LoVo (cell line): Measurements from ENCODE around the gene RFX2.
"Not testable (repeated sequence)": the region's sequence is repeated elsewhere in the genome, so short reads cannot be mapped to it uniquely, and the experiment has no call there.

ENCODE experiments used
- DNase-seq: peaks from one replicate; pipeline ENCODE4 v3.0.0-alpha.2; 2016; ENCODE audit warnings: low spot score

Gene RFX2

GRCh38 chr19:6012426-6013170 is 97.7 kb downstream of the RFX2 start:
- no peak for DNase-seq

GRCh38 chr19:6011794-6012193 is 98.5 kb downstream of the RFX2 start:
- DNase-seq = no peak

- DNase-seq = no peak
Observed at GRCh38 chr19:6011206-6011605, 99.1 kb downstream of the RFX2 start.

GRCh38 chr19:6010107-6010506 is 100.2 kb downstream of the RFX2 start:
- no peak for DNase-seq

GRCh38 chr19:6007866-6008265 is 102.4 kb downstream of the RFX2 start:
- DNase-seq = no peak

GRCh38 chr19:6006896-6007295 is 103.4 kb downstream of the RFX2 start:
- DNase-seq = no peak

GRCh38 chr19:6006070-6006446 is 104.2 kb downstream of the RFX2 start:
- DNase-seq = not testable (repeated sequence)

GRCh38 chr19:6005321-6006069 is 104.8 kb downstream of the RFX2 start:
- DNase-seq = no peak

- no peak for DNase-seq
Observed at GRCh38 chr19:6003976-6004375, 106.3 kb downstream of the RFX2 start.

- no peak for DNase-seq
Observed at GRCh38 chr19:6002591-6002990, 107.7 kb downstream of the RFX2 start.

GRCh38 chr19:6000228-6000847 is 110.0 kb downstream of the RFX2 start:
- DNase-seq = no peak

GRCh38 chr19:5999693-6000092 is 110.6 kb downstream of the RFX2 start:
- no peak for DNase-seq

- DNase-seq = no peak
Observed at GRCh38 chr19:5997371-5997770, 112.9 kb downstream of the RFX2 start.

GRCh38 chr19:5996623-5997320 is 113.5 kb downstream of the RFX2 start:
- DNase-seq = no peak

GRCh38 chr19:5996102-5996501 is 114.2 kb downstream of the RFX2 start:
- DNase-seq = no peak

- no peak for DNase-seq
Observed at GRCh38 chr19:5995606-5996005, 114.7 kb downstream of the RFX2 start.

- DNase-seq = no peak
Observed at GRCh38 chr19:5994405-5995165, 115.7 kb downstream of the RFX2 start.

- DNase-seq = no peak
Observed at GRCh38 chr19:5993648-5994358, 116.5 kb downstream of the RFX2 start.

GRCh38 chr19:5993201-5993600 is 117.1 kb downstream of the RFX2 start:
- DNase-seq = no peak

GRCh38 chr19:5992756-5993155 is 117.5 kb downstream of the RFX2 start:
- no peak for DNase-seq

- DNase-seq = no peak
Observed at GRCh38 chr19:5991244-5991838, 119.0 kb downstream of the RFX2 start.
